ENCODE results near the gene NUDT8.
"Not testable (repeated sequence)": the region's sequence is repeated elsewhere in the genome, so short reads cannot be mapped to it uniquely, and the experiment has no call there.

DNA sequence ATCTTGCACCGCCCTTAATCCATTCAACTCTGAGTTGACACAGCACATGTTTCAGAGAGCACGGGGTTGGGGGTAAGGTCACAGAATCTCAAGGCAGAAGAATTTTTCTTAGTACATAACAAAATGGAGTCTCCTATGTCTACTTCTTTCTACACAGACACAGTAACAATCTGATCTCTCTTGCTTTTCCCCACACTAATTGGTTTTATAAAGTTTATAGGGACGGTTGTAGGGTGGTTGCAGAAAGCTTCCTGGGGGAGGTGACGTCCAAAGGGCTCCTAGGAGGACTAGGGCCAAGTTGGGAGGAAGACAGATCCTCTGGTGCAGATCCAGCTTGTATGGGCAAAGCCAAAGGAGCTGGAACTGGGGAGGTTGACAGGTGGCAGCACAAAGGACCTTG, 25.6 kb downstream of the NUDT8 start:
- not testable (repeated sequence) for TF ChIP-seq EZH2 (IDR thresholded peaks at IDR 0.05; ENCODE audit: low read depth, unreplicated experiment); CTCF (conservative IDR thresholded peaks at IDR 0.05; ENCODE audit: low read depth in 2 of 2); CREB1 (CRISPR knock-in tag; IDR thresholded peaks at IDR 0.05; ENCODE audit: low read depth); POLR2AphosphoS5 (IDR thresholded peaks at IDR 0.05; ENCODE audit: low read depth); JUNB (IDR thresholded peaks at IDR 0.05; ENCODE audit: unreplicated experiment)

Data from GM23338 (cell line).